Subcutaneous adipose tissue (tissue), 4 donors: ENCODE data around the gene MLLT3. TPM values are rescaled to one million over a fixed set of nuclear protein-coding genes. Genes with fewer than 3 reads are reported as not detected.

Experiments used
- CTCF ChIP-seq: fragments of 450-650 bp; IDR thresholded peaks from one replicate; pipeline ENCODE4 v1.5.1; 2016; ENCODE audit warnings: low read depth, mild to moderate bottlenecking, control low read depth, antibody characterized with exemption, moderate library complexity
- total RNA-seq, 4 donors: library from RNA; depleted of rRNA; stranded (reverse); fragments of >200 nt; gene quantifications; one replicate each; pipeline ENCODE4 v1.1.0, GENCODE V29; 2016

Gene MLLT3
- total RNA-seq, 4 donors from 2014 or later, result 10.2 to 15.3 (median 11.0) TPM

- TF ChIP-seq CTCF, result no peak
Measured at GRCh38 chr9:20658677-20659473, 36.6 kb upstream of the MLLT3 start.

- no peak for TF ChIP-seq CTCF
Measured at GRCh38 chr9:20651939-20652338, 29.6 kb upstream of the MLLT3 start.

GRCh38 chr9:20650750-20651299, 28.5 kb upstream of the MLLT3 start:
- no peak for TF ChIP-seq CTCF

- TF ChIP-seq CTCF, result no peak
Measured at GRCh38 chr9:20650313-20650712, 28.0 kb upstream of the MLLT3 start.

GRCh38 chr9:20649381-20649780, 27.1 kb upstream of the MLLT3 start:
- TF ChIP-seq CTCF, result no peak

- TF ChIP-seq CTCF, result no peak
Measured at GRCh38 chr9:20646656-20647055, 24.4 kb upstream of the MLLT3 start.

GRCh38 chr9:20643660-20644059, 21.4 kb upstream of the MLLT3 start:
- no peak for TF ChIP-seq CTCF
